GM21528 (cell line): ENCODE data around the gene COTL1.
"Not testable (repeated sequence)": the region's sequence is repeated elsewhere in the genome, so short reads cannot be mapped to it uniquely, and the experiment has no call there.

ENCODE experiments used
- ATAC-seq: cut with Tn5 transposase; IDR thresholded peaks from one replicate; pipeline ENCODE4 v1.9.1; 2021; ENCODE audit warnings: mild to moderate bottlenecking, moderate library complexity; ENCODE audit not compliant: unreplicated experiment, low FRiP score

COTL1 gene

GRCh38 chr16:84575914-84576313, 42.0 kb downstream of the COTL1 start:
- ATAC-seq, result no peak

GRCh38 chr16:84574191-84574590, 43.7 kb downstream of the COTL1 start:
- no peak for ATAC-seq

DNA sequence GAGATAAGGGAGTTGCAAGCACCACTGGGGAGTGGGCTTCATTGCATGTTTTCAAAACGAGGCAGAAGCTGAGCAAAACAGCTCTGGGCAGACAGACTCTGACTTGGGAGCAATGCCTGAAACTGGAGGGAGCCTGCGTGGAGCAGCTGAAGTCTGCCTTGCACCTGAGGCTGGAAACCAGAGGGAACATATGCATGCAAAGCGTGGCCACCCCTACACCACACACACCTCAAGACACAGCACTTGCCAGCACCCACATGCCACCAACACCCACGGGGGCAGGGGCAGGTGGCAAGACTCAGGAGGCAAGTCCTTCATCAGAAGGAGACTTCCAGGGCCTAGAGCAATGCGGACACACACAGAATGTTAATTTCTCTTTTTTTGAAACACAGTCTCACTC, 45.8 kb downstream of the COTL1 start:
- ATAC-seq, result no peak

- ATAC-seq, result no peak
Measured at GRCh38 chr16:84571506-84571905, 46.4 kb downstream of the COTL1 start.

DNA sequence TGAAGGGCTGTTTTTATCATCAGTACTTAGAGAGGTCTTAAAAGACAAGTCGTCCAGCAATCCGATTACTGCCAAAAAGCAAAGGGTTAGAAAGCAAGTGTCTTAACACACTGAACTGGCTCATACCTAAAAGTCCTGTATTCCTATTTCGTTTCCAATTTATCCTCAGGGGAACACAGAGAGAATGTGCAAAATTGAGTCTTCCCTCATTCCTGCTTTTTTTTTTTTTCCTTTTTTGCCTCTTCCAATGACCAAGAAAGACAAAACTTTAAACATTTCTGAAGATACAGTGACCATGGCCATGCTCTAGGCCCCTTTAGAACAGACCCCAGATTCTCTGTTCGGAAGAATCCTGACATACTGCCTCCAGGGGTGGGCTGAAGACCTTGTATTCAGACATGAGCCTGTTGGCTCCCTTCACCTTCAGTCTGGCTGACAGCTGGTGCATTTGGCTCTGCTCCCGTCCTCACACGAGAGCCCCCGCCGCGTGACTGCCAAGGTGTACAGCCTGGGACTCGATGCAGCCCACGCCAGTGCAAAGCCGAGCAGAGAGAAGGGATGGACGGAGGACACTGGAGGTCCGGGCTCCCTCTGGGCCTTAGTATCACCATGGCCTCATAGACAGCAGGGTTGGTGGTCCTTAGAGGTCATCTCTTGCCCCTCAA, 47.0 kb downstream of the COTL1 start:
- no peak for ATAC-seq

DNA sequence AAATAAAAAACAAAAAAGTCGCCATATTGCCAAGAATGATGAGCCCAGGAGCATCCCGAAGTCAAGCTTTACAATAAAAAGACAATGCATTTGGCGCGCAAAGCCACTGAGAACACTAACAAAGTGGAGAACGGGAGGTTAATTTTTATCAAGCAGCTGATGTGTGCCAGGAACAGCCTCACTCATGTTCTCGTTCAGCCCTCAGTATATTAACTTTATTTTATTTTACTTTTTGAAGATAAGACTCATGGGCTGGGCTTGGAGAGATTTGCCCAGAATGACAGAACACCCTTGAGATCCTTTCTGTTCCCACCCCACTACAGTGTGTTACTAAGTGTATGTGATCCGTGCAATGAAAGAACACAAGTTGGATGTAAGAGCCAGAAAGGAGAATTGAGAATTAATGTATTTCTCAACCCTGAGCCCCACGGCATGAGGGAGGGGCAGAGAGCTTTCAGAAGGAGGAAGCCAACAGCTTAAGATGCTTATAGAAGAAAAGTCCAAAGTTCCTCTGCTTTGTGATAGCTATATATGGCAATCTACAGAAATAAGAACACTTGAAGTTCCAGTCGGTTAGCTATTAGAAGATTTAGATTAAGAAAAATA, 48.4 kb downstream of the COTL1 start:
- no peak for ATAC-seq

- no peak for ATAC-seq
Measured at GRCh38 chr16:84568066-84568465, 49.8 kb downstream of the COTL1 start.

DNA sequence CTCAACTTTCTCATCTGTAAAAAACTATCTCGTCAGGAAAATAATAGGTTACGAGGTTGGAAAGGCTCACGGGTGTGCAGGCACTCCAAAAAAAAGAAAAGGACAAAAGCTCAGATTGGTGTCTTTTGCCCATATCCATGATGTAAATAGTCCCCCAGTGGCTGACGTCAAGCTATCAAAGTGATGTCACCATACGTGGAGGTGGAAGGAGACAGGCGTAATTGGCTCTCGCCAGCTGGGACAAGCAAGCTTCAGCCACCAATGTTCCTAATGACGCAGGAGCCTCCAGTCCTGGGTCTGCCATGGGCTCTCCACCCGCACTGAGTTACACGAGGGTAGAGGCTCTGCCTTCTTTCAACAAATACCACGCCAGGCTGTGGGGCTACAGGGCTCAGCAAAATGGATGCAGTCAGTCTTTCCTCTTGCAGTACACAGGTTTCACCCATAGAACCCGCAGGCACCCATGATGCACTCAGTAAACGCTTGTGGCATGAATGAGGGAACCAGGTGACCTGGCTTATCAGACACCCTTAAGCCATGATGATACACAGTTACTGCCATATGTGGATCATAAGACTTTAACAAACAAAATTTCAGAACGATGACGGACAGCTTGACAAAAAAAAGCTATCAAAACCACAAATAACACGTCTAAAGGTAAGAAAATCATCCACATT, 50.5 kb downstream of the COTL1 start:
- ATAC-seq, result no peak

- no peak for ATAC-seq
Measured at GRCh38 chr16:84566545-84567257, 51.2 kb downstream of the COTL1 start.

DNA sequence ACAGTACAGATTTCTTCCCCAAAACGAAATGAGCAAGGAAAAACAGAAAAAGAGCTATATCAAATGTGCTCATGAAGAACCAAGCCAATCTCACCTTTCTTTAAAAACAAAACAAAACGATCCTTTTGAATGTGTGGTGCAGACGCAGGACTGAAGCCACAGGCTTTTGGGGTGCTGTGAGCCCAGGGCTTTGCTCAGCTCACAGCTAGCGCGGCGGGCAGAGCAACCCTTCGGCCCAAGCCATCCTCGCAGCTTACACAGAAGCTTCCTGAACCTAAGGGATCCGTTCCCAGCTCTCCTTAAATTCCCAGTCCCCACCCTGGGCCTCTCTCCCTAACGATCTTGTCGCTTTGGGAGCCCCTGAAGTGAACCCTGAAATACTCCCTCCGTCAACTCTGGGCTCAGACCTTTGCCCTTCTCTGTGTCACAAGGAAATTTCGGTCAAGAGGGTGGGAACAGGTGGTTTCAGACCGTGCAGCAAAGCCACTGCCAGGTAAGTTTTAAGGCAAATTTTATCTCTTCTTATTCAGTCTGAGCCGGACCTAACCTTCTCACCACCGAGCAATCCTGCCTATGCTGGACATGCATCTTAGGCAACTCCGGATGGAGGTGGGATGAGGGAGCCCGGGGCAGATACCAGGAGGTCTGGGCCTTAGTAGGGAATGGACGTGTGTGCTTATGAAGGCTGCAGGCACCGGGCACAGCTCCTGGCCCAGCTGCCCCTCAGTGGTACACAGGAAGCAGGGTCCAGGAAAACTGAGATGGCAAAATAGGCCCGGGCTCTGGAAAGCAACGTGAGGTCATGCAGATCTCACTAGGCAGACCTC, 52.0 kb downstream of the COTL1 start:
- no peak for ATAC-seq

DNA sequence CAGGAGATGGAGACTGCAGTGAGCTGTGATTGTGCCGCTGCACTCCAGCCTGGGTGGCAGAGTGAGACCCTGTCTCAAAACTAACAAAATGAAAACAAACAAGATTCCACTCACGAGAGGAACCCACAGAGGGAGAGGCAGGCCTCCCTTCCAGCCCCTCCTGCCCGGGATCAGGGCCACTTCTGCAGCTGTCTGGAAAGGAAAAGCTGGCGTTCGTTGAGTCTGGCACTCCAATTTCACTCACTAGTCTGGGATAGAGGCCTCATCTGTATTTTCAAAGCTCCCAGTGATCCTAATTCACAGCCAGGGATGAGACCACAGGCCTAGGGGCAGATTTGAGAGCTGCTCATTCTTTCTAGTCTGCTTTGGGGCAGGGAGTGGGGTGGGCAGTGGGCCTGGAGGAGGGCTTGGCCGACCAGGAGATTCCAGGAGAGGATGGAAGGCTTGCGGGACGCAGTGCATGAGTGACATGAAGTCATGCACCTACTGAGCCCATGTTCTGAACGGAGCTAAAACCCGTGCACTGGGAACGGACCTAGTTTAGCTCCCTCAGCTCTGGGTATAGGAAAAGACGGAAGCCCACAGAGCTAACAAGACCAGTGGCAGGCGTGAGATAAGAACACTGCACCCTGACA, 54.0 kb downstream of the COTL1 start:
- ATAC-seq, result no peak

GRCh38 chr16:84563064-84563715, 54.7 kb downstream of the COTL1 start:
- ATAC-seq, result no peak

- no peak for ATAC-seq
Measured at GRCh38 chr16:84562174-84562815, 55.6 kb downstream of the COTL1 start.

- no peak for ATAC-seq
Measured at GRCh38 chr16:84561291-84561690, 56.6 kb downstream of the COTL1 start.

GRCh38 chr16:84560269-84560668, 57.6 kb downstream of the COTL1 start:
- no peak for ATAC-seq

DNA sequence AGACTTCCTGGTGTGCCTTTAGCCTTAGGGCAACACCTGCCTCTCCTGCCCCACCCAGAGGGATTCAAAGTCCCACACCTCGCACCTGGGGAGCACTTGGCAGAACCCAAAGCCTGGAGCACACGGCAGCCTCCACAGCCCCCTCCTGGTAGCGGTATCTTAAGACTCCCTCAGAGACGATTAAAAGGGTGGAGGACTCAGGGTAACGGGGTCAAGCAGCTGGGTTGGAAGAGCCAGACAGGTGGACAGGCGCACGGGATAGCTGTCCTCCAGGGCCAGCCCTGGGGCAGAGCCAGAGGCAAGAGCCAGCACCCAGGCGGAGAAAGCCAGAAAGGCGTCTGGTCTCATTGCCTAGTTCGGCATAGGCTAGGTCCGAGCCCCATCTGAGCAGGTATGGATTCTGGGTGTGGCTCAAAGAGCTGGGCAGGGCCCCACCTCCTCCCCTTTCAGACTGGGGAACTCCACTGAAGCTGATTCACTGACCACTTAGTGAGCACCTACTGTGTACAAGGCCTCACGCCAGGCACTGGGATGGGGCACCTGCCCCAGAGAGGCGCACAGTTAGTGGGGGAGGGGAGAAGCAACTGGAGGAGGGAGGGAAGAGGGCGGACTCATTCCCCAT, 58.5 kb downstream of the COTL1 start:
- no peak for ATAC-seq

DNA sequence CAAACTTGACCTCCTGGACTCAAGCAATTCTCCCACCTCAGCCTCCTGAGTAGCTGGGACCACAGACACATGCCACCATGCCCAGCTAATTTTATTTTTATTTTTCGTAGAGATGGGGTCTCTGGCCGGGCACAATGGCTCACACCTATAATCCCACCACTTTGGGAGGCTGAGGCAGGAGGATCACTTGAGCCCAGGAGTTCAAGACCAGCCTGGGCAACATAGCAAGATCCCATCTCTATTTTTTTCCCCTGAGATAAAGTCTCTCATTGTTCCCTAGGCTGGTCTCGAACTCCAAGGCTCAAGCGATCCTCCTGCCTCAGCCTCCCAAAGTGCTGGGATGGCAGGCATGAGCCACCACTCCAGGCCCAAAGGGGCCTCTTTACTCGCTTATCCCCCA, 59.0 kb downstream of the COTL1 start:
- not testable (repeated sequence) for ATAC-seq

DNA sequence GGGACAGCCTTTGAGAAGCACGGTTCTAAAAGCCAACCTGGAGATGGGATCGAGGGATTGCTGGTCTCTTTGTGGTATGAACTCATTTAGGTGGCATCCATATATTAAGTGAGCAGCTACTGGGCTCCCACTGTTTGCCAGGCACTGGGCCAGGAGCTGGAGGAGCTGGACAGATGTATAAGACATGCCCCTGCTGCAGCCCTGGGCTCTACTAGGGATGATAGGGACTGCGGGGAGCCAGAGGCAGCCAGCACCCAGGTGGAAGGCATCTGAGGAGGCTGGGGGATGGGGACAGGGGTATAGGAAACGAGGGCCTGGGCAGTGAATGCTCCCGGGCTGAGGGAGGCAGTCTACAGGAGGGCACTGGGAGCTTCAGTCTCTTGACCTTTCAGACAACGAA, 60.4 kb downstream of the COTL1 start:
- ATAC-seq, result no peak

DNA sequence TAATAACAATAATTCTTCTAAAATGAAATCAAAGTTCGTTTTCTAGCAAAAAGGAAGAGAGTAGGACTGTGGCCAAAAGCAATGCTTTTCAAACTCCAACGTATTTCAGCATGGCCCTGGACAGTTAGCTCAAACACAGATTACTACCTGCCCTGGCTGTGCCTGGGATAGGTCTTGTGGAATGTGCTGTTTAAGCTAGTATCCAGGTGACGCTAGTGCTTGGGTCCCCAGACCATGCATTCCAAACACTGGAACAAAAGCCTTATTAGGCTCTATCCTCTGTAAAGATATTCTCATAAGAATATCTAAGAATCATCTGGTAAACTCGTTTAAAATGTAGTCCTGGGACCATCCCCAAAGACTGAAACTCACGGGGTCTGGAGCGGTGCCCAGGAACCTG, 60.8 kb downstream of the COTL1 start:
- no peak for ATAC-seq
